HG03175 (cell line): ENCODE measurements around the gene PKD1L1.
"Not testable (repeated sequence)": the region's sequence is repeated elsewhere in the genome, so short reads cannot be mapped to it uniquely, and the experiment has no call there.

Source experiments
- ATAC-seq: cut with Tn5 transposase; IDR thresholded peaks from one replicate; pipeline ENCODE4 v1.9.1; 2021; ENCODE audit warnings: mild to moderate bottlenecking, moderate library complexity; ENCODE audit not compliant: unreplicated experiment

Gene PKD1L1

GRCh38 chr7:47772492-47772891 is 175.8 kb downstream of the PKD1L1 start:
- no peak for ATAC-seq

GRCh38 chr7:47771990-47772360 is 176.3 kb downstream of the PKD1L1 start:
- ATAC-seq: no peak

DNA sequence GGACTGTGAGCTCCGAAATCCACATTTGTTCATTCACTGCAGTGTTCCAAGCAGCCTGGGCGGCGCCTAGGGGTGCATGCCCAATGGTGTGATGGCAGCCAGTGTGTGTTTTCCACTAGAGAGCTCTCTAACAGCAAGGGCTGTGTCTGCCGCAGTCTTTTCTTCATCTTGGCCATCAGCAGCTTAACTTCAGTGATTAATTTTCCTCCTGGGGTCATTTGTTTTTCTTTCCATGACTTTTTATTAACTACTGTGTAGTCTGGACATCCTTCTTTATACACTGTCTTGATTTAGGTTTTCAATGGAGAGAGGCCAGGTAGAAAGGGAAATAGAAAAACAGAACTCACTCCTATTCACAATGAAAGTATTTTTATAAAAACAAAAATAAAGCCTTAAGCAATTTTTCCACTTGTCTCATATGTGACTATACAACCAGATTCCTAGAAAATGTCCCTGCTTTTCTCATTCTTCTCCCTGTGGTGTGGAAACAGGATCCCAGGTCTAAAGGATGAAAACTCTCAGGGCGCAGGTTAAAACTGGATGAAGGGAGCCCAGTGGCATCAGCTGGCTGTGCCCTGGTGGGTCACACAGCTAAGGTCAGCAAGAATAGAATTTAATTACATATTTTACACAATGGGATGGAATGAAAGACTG is 176.8 kb downstream of the PKD1L1 start:
- no peak for ATAC-seq

DNA sequence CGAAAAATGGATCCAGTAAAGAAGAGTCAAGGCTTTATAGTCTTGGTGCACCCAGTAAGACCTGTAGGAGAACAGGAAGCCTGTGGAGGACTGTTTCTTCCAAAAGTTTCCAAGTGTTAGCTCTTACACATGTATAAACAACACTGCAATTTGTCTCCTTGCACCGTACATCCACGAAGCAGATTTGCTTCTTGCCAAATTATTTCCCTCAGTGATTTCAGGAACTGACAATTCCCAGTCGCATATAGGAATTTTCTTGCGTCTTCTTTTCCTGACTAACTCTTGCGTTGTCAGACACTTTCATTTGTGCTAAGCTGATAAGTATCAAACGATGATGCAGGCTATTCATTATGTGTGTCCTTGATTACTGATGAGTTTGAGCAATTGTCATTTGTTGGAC is 182.1 kb downstream of the PKD1L1 start:
- no peak for ATAC-seq

DNA sequence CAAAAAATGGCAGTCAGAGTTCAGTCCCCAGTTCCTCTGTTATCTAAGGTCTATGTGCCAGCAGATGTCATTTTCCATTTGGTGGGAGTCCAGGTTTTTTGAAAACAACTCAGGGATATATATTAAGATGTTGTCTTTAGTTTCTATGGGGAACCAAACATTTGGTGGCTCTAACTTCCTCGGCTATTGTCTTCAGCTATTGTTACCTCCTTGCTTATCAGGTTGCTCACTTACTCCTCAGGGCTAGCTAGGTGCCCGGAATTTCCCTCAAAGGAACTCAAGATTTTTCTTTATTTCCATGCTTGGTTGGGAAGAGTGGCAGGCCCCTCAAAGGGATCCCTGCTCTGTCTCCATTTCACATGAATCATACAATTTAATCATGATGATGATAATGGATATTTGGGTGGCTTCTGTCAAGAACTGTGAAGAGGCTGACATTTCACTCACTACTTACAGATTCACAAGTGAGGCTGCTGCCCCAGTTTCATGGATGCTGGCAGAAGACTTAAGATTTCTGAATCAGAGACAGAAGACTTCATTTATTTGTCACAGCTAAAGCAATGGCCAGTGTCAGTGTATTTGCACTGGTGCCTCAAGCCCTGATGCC is 182.8 kb downstream of the PKD1L1 start:
- ATAC-seq: no peak

DNA sequence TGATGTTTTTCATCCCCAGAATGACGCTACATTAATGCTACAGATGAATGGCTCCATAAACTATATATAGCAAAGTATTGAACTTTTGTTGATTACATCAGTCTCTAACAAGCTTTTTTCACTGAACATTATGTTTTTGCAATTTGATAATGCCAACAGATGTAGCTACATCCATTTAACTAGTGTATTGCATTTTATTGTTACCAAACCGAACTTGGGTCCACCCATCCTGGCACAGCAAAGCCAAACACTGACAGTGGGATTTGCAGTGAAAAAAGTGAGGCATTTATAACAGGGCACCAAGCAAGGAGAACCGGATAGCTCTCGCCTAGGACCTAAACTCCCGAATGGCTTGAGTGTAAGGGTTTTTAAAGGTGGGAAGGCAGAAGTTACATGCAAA is 183.5 kb downstream of the PKD1L1 start:
- ATAC-seq: no peak

GRCh38 chr7:47763063-47763974 is 184.9 kb downstream of the PKD1L1 start:
- ATAC-seq: no peak

DNA sequence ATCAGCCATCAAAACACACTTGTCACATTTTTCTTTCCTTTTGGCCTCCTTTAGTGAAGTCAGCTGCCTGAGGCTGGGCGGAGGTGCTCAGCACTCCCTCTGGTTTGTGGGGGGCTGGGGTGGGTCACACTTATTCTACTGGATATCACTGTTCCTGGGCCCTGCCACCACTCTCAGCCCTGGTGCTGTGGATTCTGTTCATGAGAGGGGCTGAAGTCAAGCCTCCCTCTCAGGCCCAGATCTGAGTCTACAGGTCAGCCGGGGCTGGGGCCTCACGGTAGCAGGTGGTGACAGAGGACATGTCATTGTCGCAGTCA is 185.6 kb downstream of the PKD1L1 start:
- no peak for ATAC-seq

DNA sequence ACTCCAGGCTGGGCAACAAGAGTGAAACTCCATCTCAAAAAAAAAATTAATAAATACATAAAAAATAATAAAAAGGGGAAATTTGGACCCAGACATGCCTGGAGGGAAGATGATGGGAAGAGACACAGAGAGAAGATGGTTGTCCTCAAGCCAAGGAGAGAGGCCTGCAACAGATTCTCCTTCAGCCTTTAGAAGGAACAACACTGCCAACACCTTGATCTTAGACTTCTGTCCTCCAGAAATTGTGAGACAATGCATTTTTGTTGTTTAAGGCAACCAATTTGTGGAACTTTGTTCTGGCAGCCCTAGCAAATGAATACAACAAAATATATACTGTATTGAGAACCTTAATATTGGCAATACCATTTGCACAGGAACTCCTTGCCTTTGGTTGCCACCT is 186.1 kb downstream of the PKD1L1 start:
- ATAC-seq: no peak

DNA sequence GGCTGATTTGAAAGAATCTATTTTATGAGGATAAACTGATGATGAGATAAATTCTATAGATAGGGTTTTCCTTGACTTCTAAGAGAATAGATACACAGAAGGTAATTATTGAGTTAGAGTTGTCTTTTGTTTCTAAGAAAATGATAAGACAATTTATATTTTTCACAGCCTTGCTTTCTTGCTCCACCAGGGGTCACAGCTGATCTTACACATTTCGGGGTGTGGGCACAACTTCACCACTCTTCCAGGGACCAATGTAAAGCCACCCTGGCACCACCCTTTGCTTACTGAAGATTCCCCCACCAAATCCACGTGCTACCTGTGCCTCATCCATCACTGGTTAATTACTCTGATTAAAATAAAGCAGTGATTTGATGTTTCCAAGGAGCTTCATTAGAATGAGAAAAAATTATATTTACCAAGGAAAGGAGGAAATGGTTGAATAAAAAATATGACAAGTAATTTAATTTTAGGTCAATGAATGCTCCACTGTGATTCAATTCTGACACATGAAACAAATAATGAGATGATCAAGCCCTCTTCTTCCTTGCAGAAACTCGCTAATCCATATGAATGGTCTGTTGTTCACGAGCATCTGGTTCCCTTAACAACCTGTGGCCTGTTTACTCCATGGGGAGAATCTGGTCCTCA is 189.1 kb downstream of the PKD1L1 start:
- ATAC-seq: no peak

DNA sequence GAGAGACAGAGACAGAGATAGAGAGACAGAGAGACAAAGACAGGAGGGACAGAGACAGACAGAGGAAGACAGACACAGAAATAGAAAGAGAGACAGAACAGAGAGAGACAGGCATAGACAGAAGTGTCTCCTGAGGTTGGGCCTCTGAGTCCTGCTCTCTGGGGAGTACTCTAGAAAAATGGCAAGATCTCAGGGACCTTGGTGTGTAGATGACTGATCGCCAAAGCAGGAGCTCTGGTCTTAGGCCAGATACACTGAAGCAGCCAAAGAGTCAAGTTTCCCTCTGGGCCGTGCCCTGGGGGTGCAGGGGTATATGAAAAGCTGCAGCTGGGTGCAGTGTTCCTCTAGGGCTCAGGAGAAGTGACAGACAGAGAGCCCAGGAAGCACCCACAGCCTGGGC is 189.7 kb downstream of the PKD1L1 start:
- ATAC-seq: no peak

GRCh38 chr7:47757921-47758411 is 190.3 kb downstream of the PKD1L1 start:
- no peak for ATAC-seq

DNA sequence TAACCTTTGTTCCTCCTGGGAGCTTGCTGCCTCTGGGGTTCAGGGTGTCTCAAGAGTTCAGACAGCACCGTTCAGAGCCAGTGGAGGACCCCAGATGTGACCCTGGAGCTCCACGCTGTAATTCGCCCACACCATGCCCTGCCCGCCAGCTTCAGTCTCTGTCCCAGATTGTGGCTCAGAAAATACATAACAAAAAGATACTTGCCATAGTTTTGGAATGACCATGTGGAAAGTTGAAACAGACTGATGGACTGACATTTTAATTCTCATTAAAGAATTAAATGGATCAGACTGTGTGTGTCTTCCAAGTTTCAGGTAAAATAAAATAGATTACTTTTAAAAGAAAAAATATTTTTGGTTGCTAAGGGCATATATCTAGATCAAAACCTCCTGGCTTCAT is 191.6 kb downstream of the PKD1L1 start:
- ATAC-seq: no peak

GRCh38 chr7:47755248-47755647 is 193.0 kb downstream of the PKD1L1 start:
- ATAC-seq: no peak

- ATAC-seq: not testable (repeated sequence)
Measured at GRCh38 chr7:47751724-47752123, 196.5 kb downstream of the PKD1L1 start.

DNA sequence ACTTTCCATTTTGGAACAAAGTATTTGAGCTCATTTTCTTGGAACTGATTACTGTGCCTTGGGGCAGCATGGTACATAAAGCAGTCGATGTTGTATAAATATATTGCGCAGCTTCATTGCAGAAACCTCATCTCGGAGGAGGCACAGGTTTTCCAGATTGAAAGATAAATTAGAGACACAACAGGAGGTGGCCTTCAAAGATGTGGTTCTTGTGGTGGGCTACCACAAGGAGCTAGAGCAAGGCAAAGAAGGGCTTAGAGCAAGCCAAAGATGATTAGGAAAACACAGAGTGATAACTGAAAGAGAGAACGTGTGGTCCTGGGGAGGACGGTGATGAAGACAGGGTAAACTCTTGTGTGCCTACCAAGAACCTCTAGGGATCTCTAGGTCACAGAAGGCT is 197.2 kb downstream of the PKD1L1 start:
- no peak for ATAC-seq

- ATAC-seq: no peak
Measured at GRCh38 chr7:47748041-47748440, 200.2 kb downstream of the PKD1L1 start.

DNA sequence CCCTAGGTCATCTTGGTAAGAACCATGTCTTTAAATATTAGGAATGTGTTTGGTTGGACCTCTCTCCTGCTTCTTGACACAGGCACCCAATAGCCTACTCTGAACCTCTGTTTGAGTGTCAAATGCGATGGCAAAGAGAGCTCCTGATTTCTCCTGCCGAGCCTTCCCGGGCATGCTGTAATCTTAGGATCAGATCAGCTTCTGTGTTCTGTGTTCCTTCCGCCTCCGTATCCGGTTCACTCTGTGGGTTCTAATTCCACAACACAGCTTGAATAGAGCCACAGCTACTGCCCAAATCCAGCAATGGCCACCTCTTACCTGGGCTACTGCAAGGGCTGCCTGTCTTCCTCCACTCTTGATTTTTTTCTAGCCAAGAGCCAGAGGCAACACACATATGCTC is 201.1 kb downstream of the PKD1L1 start:
- ATAC-seq: no peak

GRCh38 chr7:47746468-47746867 is 201.8 kb downstream of the PKD1L1 start:
- ATAC-seq: no peak

DNA sequence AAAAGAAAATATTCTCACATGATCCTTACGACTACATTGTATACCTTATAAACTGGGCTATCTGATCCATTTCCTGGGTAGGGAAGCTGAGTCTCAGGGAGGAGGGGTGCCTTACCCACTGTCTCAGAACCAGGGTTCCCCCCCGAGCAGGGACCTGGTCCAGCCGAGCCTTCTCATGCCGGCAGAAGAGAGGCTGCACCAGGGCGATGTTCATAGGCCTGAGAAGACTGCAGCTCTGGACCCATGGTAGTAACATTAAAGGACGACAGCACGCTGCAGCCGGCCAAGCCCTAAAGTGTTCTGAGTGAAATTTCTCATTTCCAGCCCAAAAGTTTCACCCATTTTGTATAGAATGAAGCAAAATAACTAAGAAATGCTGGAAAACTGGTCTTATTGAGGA is 203.4 kb downstream of the PKD1L1 start:
- ATAC-seq: no peak

GRCh38 chr7:47743965-47744591 is 204.2 kb downstream of the PKD1L1 start:
- ATAC-seq: no peak
